22Rv1 (cell line): ENCODE results near the gene LRAT.

Experiments used
- H3K27ac ChIP-seq: fragments of 450-650 bp; 2 replicates; pipeline ENCODE4 v1.5.1; 2017
- CTCF ChIP-seq: fragments of 450-650 bp; IDR thresholded peaks from 2 replicates; pipeline ENCODE4 v1.5.1; 2017; ENCODE audit warnings: mild to moderate bottlenecking
- ZFX ChIP-seq: fragments of 450-650 bp; IDR thresholded peaks from 2 replicates; pipeline ENCODE4 v1.6.1; 2017; ENCODE audit warnings: antibody characterized with exemption, borderline replicate concordance

The LRAT gene

GRCh38 chr4:154778264-154778663, 34.5 kb downstream of the LRAT start:
- TF ChIP-seq CTCF (no peak), ZFX (no peak)

DNA sequence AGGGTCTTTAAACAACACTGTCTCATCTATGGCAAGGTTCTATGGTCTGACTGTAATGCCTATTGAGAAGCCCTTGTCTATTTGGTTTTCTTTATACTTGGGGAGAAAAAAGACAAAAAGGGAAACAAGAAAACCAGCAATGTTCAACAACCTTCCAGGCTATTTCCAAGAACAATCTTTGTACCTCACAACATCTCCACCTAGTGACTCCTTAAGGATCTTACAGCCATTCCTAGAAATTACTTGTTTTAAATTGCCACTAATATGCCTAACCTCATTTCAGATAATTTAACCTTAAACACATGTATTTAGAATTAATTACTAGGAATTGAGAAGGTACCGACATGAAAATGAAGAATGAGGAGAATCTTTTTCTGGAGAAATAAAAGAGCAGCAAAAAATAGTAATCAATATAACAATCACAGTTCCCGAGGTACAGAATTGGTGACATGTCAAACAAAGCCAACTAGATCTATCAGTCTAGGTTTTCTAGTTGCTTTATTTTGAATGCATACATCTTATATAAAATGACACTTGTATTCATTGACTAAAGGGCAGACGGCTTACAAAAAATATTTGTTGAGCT, 35.7 kb downstream of the LRAT start:
- no peak overlapping the region for H3K27ac ChIP-seq
- TF ChIP-seq CTCF: peak; percentile 77
- no peak for TF ChIP-seq ZFX

More at GRCh38 chr4:154778264-154778663, 34.5 kb downstream of the LRAT start:
- H3K27ac ChIP-seq: no peak overlapping the region

- TF ChIP-seq ZFX: no peak
- TF ChIP-seq CTCF: no peak
- H3K27ac ChIP-seq: no peak within 1 kb of the TSS
These were observed 37.6 kb downstream of the LRAT start, which contains the start of gene RBM46 for GRCh38 chr4:154781126-154781982. RBM46 (plus strand) TSS chr4:154781272; CDS start chr4:154796753, 15,481 bp downstream.

GRCh38 chr4:154781983-154782293, 38.1 kb downstream of the LRAT start:
- no peak for TF ChIP-seq CTCF
- no peak for TF ChIP-seq ZFX
- no peak overlapping the region for H3K27ac ChIP-seq
